Neural cell (in vitro differentiated cells): ENCODE data around the gene TK2.

Experiments
- EP300 ChIP-seq: fragments of 450-650 bp; conservative IDR thresholded peaks from 2 replicates; pipeline ENCODE4 v1.6.1; 2014; ENCODE audit warnings: antibody characterized with exemption, mild to moderate bottlenecking, moderate library complexity; ENCODE audit not compliant: poor library complexity, severe bottlenecking
- TF ChIP-seq, protein P1 (sequence below): fragments of 450-650 bp; IDR thresholded peaks from 2 replicates; pipeline ENCODE4 v1.5.1; 2014; ENCODE audit warnings: antibody characterized with exemption, mild to moderate bottlenecking, moderate library complexity; ENCODE audit not compliant: poor library complexity, severe bottlenecking
- TF ChIP-seq, protein P2 (sequence below): IDR thresholded peaks from 2 replicates; pipeline ENCODE4 v1.6.1; 2012; ENCODE audit warnings: borderline replicate concordance

GRCh38 chr16:66591018-66591417, 41.1 kb upstream of the TK2 start:
- TF ChIP-seq, protein P1, sequence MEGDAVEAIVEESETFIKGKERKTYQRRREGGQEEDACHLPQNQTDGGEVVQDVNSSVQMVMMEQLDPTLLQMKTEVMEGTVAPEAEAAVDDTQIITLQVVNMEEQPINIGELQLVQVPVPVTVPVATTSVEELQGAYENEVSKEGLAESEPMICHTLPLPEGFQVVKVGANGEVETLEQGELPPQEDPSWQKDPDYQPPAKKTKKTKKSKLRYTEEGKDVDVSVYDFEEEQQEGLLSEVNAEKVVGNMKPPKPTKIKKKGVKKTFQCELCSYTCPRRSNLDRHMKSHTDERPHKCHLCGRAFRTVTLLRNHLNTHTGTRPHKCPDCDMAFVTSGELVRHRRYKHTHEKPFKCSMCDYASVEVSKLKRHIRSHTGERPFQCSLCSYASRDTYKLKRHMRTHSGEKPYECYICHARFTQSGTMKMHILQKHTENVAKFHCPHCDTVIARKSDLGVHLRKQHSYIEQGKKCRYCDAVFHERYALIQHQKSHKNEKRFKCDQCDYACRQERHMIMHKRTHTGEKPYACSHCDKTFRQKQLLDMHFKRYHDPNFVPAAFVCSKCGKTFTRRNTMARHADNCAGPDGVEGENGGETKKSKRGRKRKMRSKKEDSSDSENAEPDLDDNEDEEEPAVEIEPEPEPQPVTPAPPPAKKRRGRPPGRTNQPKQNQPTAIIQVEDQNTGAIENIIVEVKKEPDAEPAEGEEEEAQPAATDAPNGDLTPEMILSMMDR: no peak
- no peak for TF ChIP-seq EP300
- TF ChIP-seq, protein P2, sequence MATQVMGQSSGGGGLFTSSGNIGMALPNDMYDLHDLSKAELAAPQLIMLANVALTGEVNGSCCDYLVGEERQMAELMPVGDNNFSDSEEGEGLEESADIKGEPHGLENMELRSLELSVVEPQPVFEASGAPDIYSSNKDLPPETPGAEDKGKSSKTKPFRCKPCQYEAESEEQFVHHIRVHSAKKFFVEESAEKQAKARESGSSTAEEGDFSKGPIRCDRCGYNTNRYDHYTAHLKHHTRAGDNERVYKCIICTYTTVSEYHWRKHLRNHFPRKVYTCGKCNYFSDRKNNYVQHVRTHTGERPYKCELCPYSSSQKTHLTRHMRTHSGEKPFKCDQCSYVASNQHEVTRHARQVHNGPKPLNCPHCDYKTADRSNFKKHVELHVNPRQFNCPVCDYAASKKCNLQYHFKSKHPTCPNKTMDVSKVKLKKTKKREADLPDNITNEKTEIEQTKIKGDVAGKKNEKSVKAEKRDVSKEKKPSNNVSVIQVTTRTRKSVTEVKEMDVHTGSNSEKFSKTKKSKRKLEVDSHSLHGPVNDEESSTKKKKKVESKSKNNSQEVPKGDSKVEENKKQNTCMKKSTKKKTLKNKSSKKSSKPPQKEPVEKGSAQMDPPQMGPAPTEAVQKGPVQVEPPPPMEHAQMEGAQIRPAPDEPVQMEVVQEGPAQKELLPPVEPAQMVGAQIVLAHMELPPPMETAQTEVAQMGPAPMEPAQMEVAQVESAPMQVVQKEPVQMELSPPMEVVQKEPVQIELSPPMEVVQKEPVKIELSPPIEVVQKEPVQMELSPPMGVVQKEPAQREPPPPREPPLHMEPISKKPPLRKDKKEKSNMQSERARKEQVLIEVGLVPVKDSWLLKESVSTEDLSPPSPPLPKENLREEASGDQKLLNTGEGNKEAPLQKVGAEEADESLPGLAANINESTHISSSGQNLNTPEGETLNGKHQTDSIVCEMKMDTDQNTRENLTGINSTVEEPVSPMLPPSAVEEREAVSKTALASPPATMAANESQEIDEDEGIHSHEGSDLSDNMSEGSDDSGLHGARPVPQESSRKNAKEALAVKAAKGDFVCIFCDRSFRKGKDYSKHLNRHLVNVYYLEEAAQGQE: no peak
